HepG2 (cell line): ENCODE results near the gene ESAM. TPM values are rescaled to one million over a fixed set of nuclear protein-coding genes. Genes with fewer than 3 reads are reported as not detected.

ENCODE experiments used
- AFF4 ChIP-seq: sonication (generic); formaldehyde crosslinking; IDR thresholded peaks from 2 replicates; pipeline ENCODE4 v1.4.0; 2020; ENCODE audit warnings: missing genetic modification reagents
- EZH2 ChIP-seq: conservative IDR thresholded peaks from 2 replicates; pipeline ENCODE4 v1.6.1; 2012; ENCODE audit warnings: mild to moderate bottlenecking, low read depth, low read length, moderate library complexity
- GPBP1L1 ChIP-seq: sonication (generic); formaldehyde crosslinking; IDR thresholded peaks from 2 replicates; pipeline ENCODE4 v1.5.0; 2020; ENCODE audit warnings: mild to moderate bottlenecking, missing genetic modification reagents
- GZF1 ChIP-seq: sonication (generic); formaldehyde crosslinking; IDR thresholded peaks from 2 replicates; pipeline ENCODE4 v1.5.1; 2020; ENCODE audit warnings: mild to moderate bottlenecking, missing genetic modification reagents
- MAX ChIP-seq: IDR thresholded peaks from 2 replicates; pipeline ENCODE4 v1.6.1; 2012; ENCODE audit warnings: inconsistent platforms
- MBD4 ChIP-seq: IDR thresholded peaks from 2 replicates; pipeline ENCODE4 v1.6.1; 2012; ENCODE audit warnings: low read length, inconsistent platforms, borderline replicate concordance
- MED13 ChIP-seq: sonication (generic); formaldehyde crosslinking; IDR thresholded peaks from 2 replicates; pipeline ENCODE4 v1.5.0; 2020; ENCODE audit warnings: missing genetic modification reagents
- RFX5 ChIP-seq: IDR thresholded peaks from 2 replicates; pipeline ENCODE4 v1.6.1; 2011; ENCODE audit warnings: low read depth, low read length, improper control_type of control experiment
- TEAD2 ChIP-seq: sonication (generic); formaldehyde crosslinking; IDR thresholded peaks from 2 replicates; pipeline ENCODE4 v1.9.0; 2021; ENCODE audit warnings: missing genetic modification reagents
- THAP11 ChIP-seq: IDR thresholded peaks from 2 replicates; pipeline ENCODE4 v1.6.1; 2016; ENCODE audit warnings: missing biosample characterization, missing genetic modification reagents
- ZMYM2 ChIP-seq: sonication (generic); formaldehyde crosslinking; IDR thresholded peaks from 2 replicates; pipeline ENCODE4 v1.8.0; 2022; ENCODE audit warnings: mild to moderate bottlenecking, missing genetic modification reagents
- ZNF580 ChIP-seq: IDR thresholded peaks from 2 replicates; pipeline ENCODE4 v1.6.1; 2016; ENCODE audit warnings: low read depth, borderline replicate concordance
- ZNF619 ChIP-seq: sonication (generic); formaldehyde crosslinking; IDR thresholded peaks from 2 replicates; pipeline ENCODE4 v1.4.0; 2020; ENCODE audit warnings: mild to moderate bottlenecking, missing genetic modification reagents
- ZNF646 ChIP-seq: sonication (generic); formaldehyde crosslinking; IDR thresholded peaks from 2 replicates; pipeline ENCODE4 v1.9.0; 2021; ENCODE audit warnings: mild to moderate bottlenecking, missing genetic modification reagents
- ZNF670 ChIP-seq: sonication (generic); formaldehyde crosslinking; IDR thresholded peaks from 2 replicates; pipeline ENCODE4 v1.8.0; 2022; ENCODE audit warnings: mild to moderate bottlenecking, missing genetic modification reagents, borderline replicate concordance
- ZNF747 ChIP-seq: sonication (generic); formaldehyde crosslinking; IDR thresholded peaks from 2 replicates; pipeline ENCODE4 v1.8.1; 2023; ENCODE audit warnings: missing genetic modification reagents, mild to moderate bottlenecking, borderline replicate concordance
- ZNF775 ChIP-seq: sonication (generic); formaldehyde crosslinking; IDR thresholded peaks from 2 replicates; pipeline ENCODE4 v1.4.0; 2020; ENCODE audit warnings: missing genetic modification reagents, mild to moderate bottlenecking, moderate library complexity, borderline replicate concordance
- polyA plus RNA-seq, 8 experiments: library from polyadenylated mRNA; depleted of rRNA in 3 of 8; stranded (reverse) in 7 of 8; unstranded in 1 of 8; fragments of >200 nt; fragmentation: Illumina TruSeq in 4 of 8; extraction: Trizol in 4 of 8; gene quantifications; 2 replicates each; pipeline versions ENCODE4 v1.2.1 to v1.2.3, GENCODE V29; 2011 to 2016; ENCODE audit warnings: low read depth in 4 of 8, missing spikeins in 1 of 8, mixed read lengths in 1 of 8; ENCODE audit not compliant: insufficient read depth in 1 of 8
- total RNA-seq, 5 experiments: library from RNA; depleted of rRNA; stranded (reverse); fragments of >200 nt; fragmentation: Illumina TruSeq; extraction: Trizol; gene quantifications; 2 replicates each; pipeline ENCODE4 v1.2.3, GENCODE V29; 2016; ENCODE audit warnings: low read depth in 1 of 5

ESAM gene
- total and polyA plus RNA-seq, 2 of the 13 experiments (the other 11 are each of a cell fraction or from before 2014, with no cell fraction given) = 1.2 to 6.8 TPM

- TF ChIP-seq ZNF747 (CRISPR knock-in tag) (no peak), TEAD2 (CRISPR knock-in tag) (no peak), MED13 (CRISPR knock-in tag) (no peak), RFX5 (no peak), GZF1 (CRISPR knock-in tag) (no peak), ZNF646 (CRISPR knock-in tag) (no peak), EZH2 (no peak), THAP11 (CRISPR knock-in tag) (no peak), ZNF670 (CRISPR knock-in tag) (no peak), MAX (peak; percentile 66), GPBP1L1 (CRISPR knock-in tag) (no peak), MBD4 (no peak), AFF4 (no peak), ZNF619 (peak; percentile 80; the same call in 1 of the 2 replicates), ZNF775 (no peak), ZNF580 (CRISPR knock-in tag) (peak; percentile 72; the same call in 1 of the 2 replicates), ZMYM2 (CRISPR knock-in tag) (0 out of 2 replicates have a peak, but pooled peaks have one; percentile 37)
Measured at GRCh38 chr11:124758355-124759265, 3.5 kb downstream of the ESAM start (continued).
